ENCODE data around the gene IL9R.
"Not testable (repeated sequence)": the region's sequence is repeated elsewhere in the genome, so short reads cannot be mapped to it uniquely, and the experiment has no call there.

IL9R gene

GRCh38 chrX:155997436-155997835, at the start of gene IL9R:
TSS of gene IL9R (plus strand) at chrX:155997696. CDS start at chrX:155997760, 64 bp downstream.
- DNase-seq, result no peak

GRCh38 chrX:155949098-155949497, 48.4 kb upstream of the IL9R start:
- no peak for DNase-seq

GRCh38 chrX:155951237-155951789, 46.2 kb upstream of the IL9R start:
- DNase-seq, result no peak

GRCh38 chrX:155953055-155953454, 44.4 kb upstream of the IL9R start:
- no peak for DNase-seq

- no peak for DNase-seq
These were observed 42.7 kb upstream of the IL9R start for GRCh38 chrX:155954793-155955192.

- no peak for DNase-seq
These were observed 41.4 kb upstream of the IL9R start for GRCh38 chrX:155956099-155956498.

- no peak for DNase-seq
These were observed 40.8 kb upstream of the IL9R start for GRCh38 chrX:155956649-155957048.

GRCh38 chrX:155957843-155958242, 39.7 kb upstream of the IL9R start:
- DNase-seq, result no peak

- no peak for DNase-seq
These were observed 38.4 kb upstream of the IL9R start for GRCh38 chrX:155959018-155959587.

GRCh38 chrX:155962906-155963305, 34.6 kb upstream of the IL9R start:
- DNase-seq, result no peak

- no peak for DNase-seq
These were observed 30.6 kb upstream of the IL9R start for GRCh38 chrX:155966876-155967275.

- DNase-seq, result no peak
These were observed 29.7 kb upstream of the IL9R start for GRCh38 chrX:155967653-155968325.

- no peak for DNase-seq
These were observed 29.2 kb upstream of the IL9R start for GRCh38 chrX:155968326-155968661.

- DNase-seq, result no peak
These were observed 28.7 kb upstream of the IL9R start for GRCh38 chrX:155968791-155969190.

- DNase-seq, result not testable (repeated sequence)
These were observed 25.8 kb upstream of the IL9R start for GRCh38 chrX:155971658-155972057.

GRCh38 chrX:155972241-155972640, 25.3 kb upstream of the IL9R start:
- not testable (repeated sequence) for DNase-seq

GRCh38 chrX:155983326-155983725, 14.2 kb upstream of the IL9R start:
- no peak for DNase-seq

GRCh38 chrX:155985208-155985607, 12.3 kb upstream of the IL9R start:
- DNase-seq, result no peak

- not testable (repeated sequence) for DNase-seq
These were observed 10.5 kb upstream of the IL9R start for GRCh38 chrX:155986995-155987394.

GRCh38 chrX:155988859-155989258, 8.6 kb upstream of the IL9R start:
- DNase-seq, result no peak

GRCh38 chrX:155993421-155993820, 4.1 kb upstream of the IL9R start:
- no peak for DNase-seq

GRCh38 chrX:155995321-155995875, 2.1 kb upstream of the IL9R start:
- DNase-seq, result no peak

- no peak for DNase-seq
These were observed 620 bp downstream of the IL9R start for GRCh38 chrX:155998116-155998515.

GRCh38 chrX:155998761-155999510, 1.4 kb downstream of the IL9R start:
- DNase-seq, result no peak

Data from left hindlimb (tissue), 1 donor.